Prostate gland (tissue), 2 donors: ENCODE results near the gene ONECUT3.

ENCODE experiments used
- CTCF ChIP-seq, 4 experiments: fragments of 200-600 bp in 2 of 4; fragments of 450-650 bp in 2 of 4; sonication (generic) in 2 of 4; IDR thresholded peaks; 1 replicate in 3 of 4; 2 replicates in 1 of 4; pipeline ENCODE4 v1.5.1; 2016 to 2019; ENCODE audit warnings: antibody characterized with exemption in 4 of 4, mild to moderate bottlenecking in 2 of 4, moderate library complexity in 2 of 4
- POLR2A ChIP-seq: fragments of 450-650 bp; IDR thresholded peaks from one replicate; pipeline ENCODE4 v1.6.1; 2016; ENCODE audit warnings: antibody characterized with exemption, mild to moderate bottlenecking
- POLR2AphosphoS5 ChIP-seq: sonication (generic); formaldehyde crosslinking; IDR thresholded peaks from one replicate; pipeline ENCODE4 v1.6.1; 2017; ENCODE audit warnings: antibody characterized with exemption

- TF ChIP-seq CTCF (IDR thresholded peaks at IDR 0.05), result no peak
- no peak for TF ChIP-seq POLR2AphosphoS5
- TF ChIP-seq POLR2A, result no peak
Measured at GRCh38 chr19:1807030-1807694, 53.9 kb downstream of the ONECUT3 start.
